OCI-LY3 (cell line): ENCODE data around the gene TRIM37.

ENCODE experiments used
- CTCF ChIP-seq: fragments of 200-600, 300-600 bp; sonication (generic); IDR thresholded peaks from 2 replicates; pipeline ENCODE4 v1.5.1; 2014; ENCODE audit warnings: antibody characterized with exemption, low read length, low read depth
- EZH2phosphoT487 ChIP-seq: fragments of 200-600 bp; shearing (Covaris generic); IDR thresholded peaks from 2 replicates; pipeline ENCODE4 v1.6.1; 2018; ENCODE audit warnings: antibody characterized with exemption, mixed run types, low read depth

- no peak for TF ChIP-seq CTCF
- TF ChIP-seq EZH2phosphoT487: no peak
These were observed 8.8 kb upstream of the TRIM37 start for GRCh38 chr17:59115474-59115873.
